PFSK-1 (cell line): ENCODE results near the gene SIGMAR1.

Experiments
- FOXP2 ChIP-seq: optimal IDR thresholded peaks from 2 replicates; pipeline ENCODE3; 2011; ENCODE audit warnings: borderline replicate concordance, control low read depth, inconsistent platforms; ENCODE audit not compliant: insufficient read depth; ENCODE audit errors: extremely low read length, extremely low read depth
- POLR2AphosphoS5 ChIP-seq: IDR thresholded peaks from 2 replicates; pipeline ENCODE4 v1.6.1; 2012; ENCODE audit warnings: low read depth, mild to moderate bottlenecking, control low read depth, low read length, moderate library complexity
- REST ChIP-seq, 2 experiments: IDR thresholded peaks; 2 replicates each; pipeline versions ENCODE4 v1.6.1 to v1.8.0; 2011 to 2012; ENCODE audit warnings: low read depth in 2 of 2, low read length in 2 of 2, control low read depth in 1 of 2, inconsistent platforms in 1 of 2, mild to moderate bottlenecking in 1 of 2, moderate library complexity in 1 of 2; ENCODE audit not compliant: insufficient read depth in 1 of 2
- SIN3A ChIP-seq: IDR thresholded peaks from 2 replicates; pipeline ENCODE4 v1.6.1; 2012; ENCODE audit warnings: mild to moderate bottlenecking, low read length, moderate library complexity, borderline replicate concordance; ENCODE audit not compliant: insufficient read depth
- TAF1 ChIP-seq: IDR thresholded peaks from 2 replicates; pipeline ENCODE4 v1.6.1; 2012; ENCODE audit warnings: low read length, control low read depth, borderline replicate concordance; ENCODE audit not compliant: insufficient read depth

GRCh38 chr9:34684816-34685215, 47.2 kb upstream of the SIGMAR1 start:
- TF ChIP-seq TAF1 (no peak), REST (IDR thresholded peaks at IDR 0.05; ENCODE audit: insufficient read depth in 1 of 2, low read depth in 2 of 2, low read length in 2 of 2) (no peak), POLR2AphosphoS5 (no peak), FOXP2 (no peak), SIN3A (no peak)
